Epithelial cell of proximal tubule (primary cell): ENCODE measurements around the gene RNF223. TPM values are rescaled to one million over a fixed set of nuclear protein-coding genes. Genes with fewer than 3 reads are reported as not detected.
"Not testable (repeated sequence)": the region's sequence is repeated elsewhere in the genome, so short reads cannot be mapped to it uniquely, and the experiment has no call there.

Experiments used
- DNase-seq: peaks from one replicate; pipeline ENCODE4 v3.0.0-alpha.2; 2011; ENCODE audit warnings: low read depth
- H3K4me3 ChIP-seq: 2 replicates; pipeline ENCODE4 v1.5.1; 2011; ENCODE audit warnings: low read depth, mild to moderate bottlenecking, low read length
- CTCF ChIP-seq: conservative IDR thresholded peaks from 2 replicates; pipeline ENCODE4 v1.5.1; 2012; ENCODE audit warnings: low read depth, mild to moderate bottlenecking, low read length
- total RNA-seq: library from RNA; depleted of rRNA; stranded (reverse); fragments of >200 nt; gene quantifications from 2 replicates; pipeline ENCODE4 v1.2.3, GENCODE V29; 2015

RNF223 gene
- total RNA-seq, 1 donor from 2014 or later, result 1.6 TPM

- no peak for TF ChIP-seq CTCF
- no peak for DNase-seq
- peak overlapping the region; percentile 11 for H3K4me3 ChIP-seq
Measured at GRCh38 chr1:1061682-1062345, 12.3 kb downstream of the RNF223 start.

GRCh38 chr1:1060281-1061000, 13.7 kb downstream of the RNF223 start:
- no peak for TF ChIP-seq CTCF
- DNase-seq, result no peak
- H3K4me3 ChIP-seq, result peak overlapping the region; percentile 80

GRCh38 chr1:1059494-1060280, 14.4 kb downstream of the RNF223 start:
- H3K4me3 ChIP-seq, result peak overlapping the region; percentile 80
- DNase-seq, result no peak
- no peak for TF ChIP-seq CTCF

GRCh38 chr1:1058921-1059493, 15.1 kb downstream of the RNF223 start:
- no peak for DNase-seq
- peak overlapping the region; percentile 80 for H3K4me3 ChIP-seq
- peak; percentile 34 for TF ChIP-seq CTCF

- no peak for TF ChIP-seq CTCF
- H3K4me3 ChIP-seq, result peak overlapping the region; percentile 80
Measured at GRCh38 chr1:1058088-1058905, 15.8 kb downstream of the RNF223 start.

GRCh38 chr1:1057769-1058087, 16.4 kb downstream of the RNF223 start:
- H3K4me3 ChIP-seq, DNase-seq: not testable (repeated sequence)

More at GRCh38 chr1:1058088-1058905, 15.8 kb downstream of the RNF223 start:
- no peak for DNase-seq
